ENCODE data around the gene ISYNA1. TPM values are rescaled to one million over a fixed set of nuclear protein-coding genes. Genes with fewer than 3 reads are reported as not detected.

The ISYNA1 gene
- total and polyA plus RNA-seq, 2 of the 8 experiments (the other 6 are each of a cell fraction or from before 2014, with no cell fraction given), result 207 to 264 TPM

GRCh38 chr19:18414504-18415177 lies 23.3 kb downstream of the ISYNA1 start:
- Histone ChIP-seq H4K5ac (ENCODE audit: insufficient read length, low read depth, low read length) (no peak overlapping the region), H3K23me2 (ENCODE audit: low read depth, low read length) (peaks cover 13% of the 10 kb centered on the region; the same call in 1 of the 2 replicates), H3K56ac (replicated peaks; ENCODE audit: insufficient read length, low read depth, low read length) (no peak overlapping the region), H3K36me3 (ENCODE audit: control insufficient read depth in 2 of 4, insufficient read depth in 4 of 4, low read length in 3 of 4) (no peaks in the 10 kb centered on the region), H2AK5ac (ENCODE audit: low read depth, low read length) (no peak overlapping the region), H3K4me1 (replicated peaks in 1 of 4; ENCODE audit: control insufficient read depth in 3 of 4, insufficient read depth in 4 of 4, low read length in 3 of 4) (peaks cover 0 to 20% (median 17%) of the 10 kb centered on the region in 4 experiments; a peak in 6 of 7 replicates), H3K27me3 (replicated peaks in 1 of 4; ENCODE audit: control insufficient read depth in 3 of 4, extremely low read depth in 1 of 4, insufficient read depth in 3 of 4, low read length in 3 of 4) (peaks cover 5 to 19% (median 15%) of the 10 kb centered on the region in 4 experiments), H3K4me3 (ENCODE audit: extremely low read depth in 1 of 4, insufficient read depth in 2 of 4, low read depth in 3 of 4, low read length in 4 of 4) (no peak overlapping the region), H2BK12ac (ENCODE audit: low read depth, low read length) (peak overlapping the region; percentile 75; the same call in 1 of the 2 replicates), H3K14ac (ENCODE audit: insufficient read length) (no peak overlapping the region), H3K27ac (ENCODE audit: low read depth, low read length) (no peak overlapping the region), H2BK15ac (ENCODE audit: low read length) (peak overlapping the region; percentile 46; the same call in 1 of the 2 replicates), H3K79me1 (ENCODE audit: low read depth, low read length) (no peaks in the 10 kb centered on the region), H2BK5ac (ENCODE audit: low read depth, low read length) (no peak overlapping the region), H2BK20ac (ENCODE audit: low read length) (peak overlapping the region; percentile 48; the same call in 1 of the 2 replicates), H3K18ac (ENCODE audit: extremely low read depth, low read length) (no peak overlapping the region), H3K4ac (replicated peaks; ENCODE audit: insufficient read length, low read depth, low read length) (no peak overlapping the region), H3K9ac (replicated peaks in 1 of 4; ENCODE audit: extremely low read depth in 1 of 4, low read depth in 3 of 4, low read length in 3 of 4) (no peak overlapping the region), H4K91ac (replicated peaks; ENCODE audit: insufficient read length, low read length) (no peak overlapping the region), H4K8ac (ENCODE audit: extremely low read depth, insufficient read depth, low read length) (no peak overlapping the region), H4K20me1 (replicated peaks in 1 of 2; ENCODE audit: control insufficient read depth in 1 of 2, insufficient read depth in 2 of 2, low read length in 2 of 2) (peaks cover 0 to 2% of the 10 kb centered on the region in 2 experiments), H3K4me2 (ENCODE audit: insufficient read depth in 1 of 2, low read depth in 2 of 2, low read length in 2 of 2) (no peak overlapping the region), H3K79me2 (ENCODE audit: control insufficient read depth in 1 of 2, insufficient read depth in 2 of 2, low read length in 2 of 2) (no peaks in the 10 kb centered on the region), H3K23ac (ENCODE audit: insufficient read length) (no peak overlapping the region), H2BK120ac (replicated peaks; ENCODE audit: low read depth, low read length) (no peak overlapping the region), H3K9me3 (ENCODE audit: insufficient read depth in 2 of 2, low read depth in 1 of 2, low read length in 1 of 2) (no peaks in the 10 kb centered on the region), H2AFZ (ENCODE audit: low read length) (no peak overlapping the region)
- WGBS, 2 experiments (ENCODE audit: extremely low coverage in 1 of 2, insufficient coverage in 1 of 2, insufficient read length in 1 of 2, insufficient replicate concordance in 2 of 2, low coverage in 1 of 2, low lambda C conversion rate in 2 of 2, missing lambda C conversion rate in 1 of 2), result 73% methylated on average over 11 of the region's 11 CpGs; no CpG with 5 or more reads in 1 of the 2 experiments
- no peak for TF ChIP-seq JUND (IDR thresholded peaks at IDR 0.05; ENCODE audit: low read length)
- CTCF ChIA-PET (ENCODE audit: partially characterized antibody), result interaction anchor here (0.6 to 11.0 kb wide), 14 partner anchors 16 to 901 kb away, joined by 3 to 177 read pairs (median 14); partner anchors contain the start of genes GDF15, IQCN, LRRC25 and PGPEP1
- FAIRE-seq (no peak), DNase-seq (ENCODE audit: low read depth in 1 of 2, low spot score in 2 of 2) (no peak)
- POLR2A ChIA-PET (ENCODE audit: partially characterized antibody), result interaction anchor here (0.6 to 2.0 kb wide), 8 partner anchors 13 to 133 kb away, joined by 3 to 8 read pairs (median 5); partner anchors contain the start of genes JUND and PGPEP1
